Fibroblast of villous mesenchyme (primary cell): Measurements from ENCODE around the gene MAPKAPK3. TPM values are rescaled to one million over a fixed set of nuclear protein-coding genes. Genes with fewer than 3 reads are reported as not detected.

Source experiments
- DNase-seq: peaks from one replicate; pipeline ENCODE4 v3.0.0-alpha.2; 2010; ENCODE audit warnings: low read depth
- H3K4me3 ChIP-seq: 2 replicates; pipeline ENCODE4 v1.5.1; 2011; ENCODE audit warnings: low read depth, mild to moderate bottlenecking, low read length
- small RNA-seq: library from RNA; depleted of rRNA; stranded (forward); fragments of <200 nt; gene quantifications from one replicate; pipeline ENCODE3, GENCODE V24; 2012
- total RNA-seq: library from RNA; depleted of rRNA; stranded (reverse); fragments of >200 nt; gene quantifications from 2 replicates; pipeline ENCODE4 v1.2.3, GENCODE V29; 2012
- TF ChIP-seq, protein P1 (sequence below): IDR thresholded peaks from 2 replicates; pipeline ENCODE4 v1.5.1; 2012; ENCODE audit warnings: low read depth, mild to moderate bottlenecking, low read length; ENCODE audit not compliant: insufficient read depth

Gene MAPKAPK3
- total RNA-seq, 1 donor, result 19.0 TPM

DNA sequence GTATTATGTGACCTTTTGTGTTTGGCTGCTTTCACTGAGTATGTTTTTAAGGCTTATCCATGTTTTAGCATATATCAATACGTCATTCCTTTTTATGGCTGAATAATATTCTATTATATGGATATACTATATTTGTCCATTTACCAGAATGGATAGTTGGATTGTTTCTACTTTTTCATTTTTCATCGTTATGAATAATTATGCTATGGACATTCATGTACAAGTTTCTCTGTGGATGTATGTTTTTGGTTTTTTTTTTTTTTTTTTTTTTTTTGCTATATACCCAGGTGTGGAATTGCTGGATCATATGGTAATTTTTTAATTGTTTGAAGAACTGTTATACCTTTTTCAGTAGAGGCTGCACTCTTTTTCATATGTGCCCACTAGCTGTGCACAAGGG, 81.3 kb downstream of the MAPKAPK3 start:
- no peak for DNase-seq
- TF ChIP-seq, protein P1, sequence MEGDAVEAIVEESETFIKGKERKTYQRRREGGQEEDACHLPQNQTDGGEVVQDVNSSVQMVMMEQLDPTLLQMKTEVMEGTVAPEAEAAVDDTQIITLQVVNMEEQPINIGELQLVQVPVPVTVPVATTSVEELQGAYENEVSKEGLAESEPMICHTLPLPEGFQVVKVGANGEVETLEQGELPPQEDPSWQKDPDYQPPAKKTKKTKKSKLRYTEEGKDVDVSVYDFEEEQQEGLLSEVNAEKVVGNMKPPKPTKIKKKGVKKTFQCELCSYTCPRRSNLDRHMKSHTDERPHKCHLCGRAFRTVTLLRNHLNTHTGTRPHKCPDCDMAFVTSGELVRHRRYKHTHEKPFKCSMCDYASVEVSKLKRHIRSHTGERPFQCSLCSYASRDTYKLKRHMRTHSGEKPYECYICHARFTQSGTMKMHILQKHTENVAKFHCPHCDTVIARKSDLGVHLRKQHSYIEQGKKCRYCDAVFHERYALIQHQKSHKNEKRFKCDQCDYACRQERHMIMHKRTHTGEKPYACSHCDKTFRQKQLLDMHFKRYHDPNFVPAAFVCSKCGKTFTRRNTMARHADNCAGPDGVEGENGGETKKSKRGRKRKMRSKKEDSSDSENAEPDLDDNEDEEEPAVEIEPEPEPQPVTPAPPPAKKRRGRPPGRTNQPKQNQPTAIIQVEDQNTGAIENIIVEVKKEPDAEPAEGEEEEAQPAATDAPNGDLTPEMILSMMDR, result no peak
- no peak overlapping the region for H3K4me3 ChIP-seq

Small RNA genes within 50 kb of the gene (small RNA-seq; reads per million reads assigned to genes)
- not detected for gene MIR4787
- gene PPIAP69, result not detected

Other genes starting within 250 kb of the MAPKAPK3 start
- gene CACNA2D2, start 113.5 kb upstream of the MAPKAPK3 start, total RNA-seq, result not detected in 2 replicates
- gene C3orf18, start 49.4 kb upstream of the MAPKAPK3 start, total RNA-seq, result 9.1 and 13.5 TPM in 2 replicates
- gene HEMK1, start 47.6 kb upstream of the MAPKAPK3 start, total RNA-seq, result 8.6 and 10.0 TPM in 2 replicates
- gene CISH, start 5.4 kb upstream of the MAPKAPK3 start, total RNA-seq, result 0.86 and 0.97 TPM in 2 replicates
- under 0.01 TPM in 2 replicates for gene DOCK3, start 57.8 kb downstream of the MAPKAPK3 start, total RNA-seq